Central memory CD8-positive, alpha-beta T cell (primary cell): ENCODE data around the gene KIF5B.
A peak's percentile ranks its signal among the peaks of the same experiment; 100 is the strongest.

ENCODE experiments used
- ATAC-seq: fragments of 150-1000 bp; cut with Tn5 transposase; replicated peaks from 2 replicates; pipeline ENCODE4 v1.10.0; 2022; ENCODE audit warnings: mild to moderate bottlenecking, moderate FRiP score, moderate number of reproducible peaks; ENCODE audit not compliant: poor library complexity, severe bottlenecking; ENCODE audit errors: extremely low read depth
- DNase-seq, 2 donors: peaks; one replicate each; pipeline ENCODE4 v3.0.0; 2021; ENCODE audit warnings: low spot score in 2 of 2
- H3K27ac Mint-ChIP-seq: one replicate; pipeline ENCODE4 v1.8.0; 2022; ENCODE audit warnings: low read depth, mild to moderate bottlenecking, moderate library complexity, mixed read lengths
- H3K27me3 Mint-ChIP-seq: one replicate; pipeline ENCODE4 v1.8.0; 2022; ENCODE audit warnings: mixed read lengths
- H3K36me3 Mint-ChIP-seq: one replicate; pipeline ENCODE4 v1.8.0; 2022; ENCODE audit warnings: mild to moderate bottlenecking, moderate library complexity, mixed read lengths; ENCODE audit not compliant: insufficient read depth
- H3K4me1 Mint-ChIP-seq: one replicate; pipeline ENCODE4 v1.8.0; 2022; ENCODE audit warnings: mixed read lengths
- H3K4me3 Mint-ChIP-seq: one replicate; pipeline ENCODE4 v1.8.0; 2022; ENCODE audit warnings: mild to moderate bottlenecking, moderate library complexity, mixed read lengths
- H3K9me3 Mint-ChIP-seq: one replicate; pipeline ENCODE4 v1.8.0; 2022; ENCODE audit warnings: mixed read lengths

Gene KIF5B

DNA sequence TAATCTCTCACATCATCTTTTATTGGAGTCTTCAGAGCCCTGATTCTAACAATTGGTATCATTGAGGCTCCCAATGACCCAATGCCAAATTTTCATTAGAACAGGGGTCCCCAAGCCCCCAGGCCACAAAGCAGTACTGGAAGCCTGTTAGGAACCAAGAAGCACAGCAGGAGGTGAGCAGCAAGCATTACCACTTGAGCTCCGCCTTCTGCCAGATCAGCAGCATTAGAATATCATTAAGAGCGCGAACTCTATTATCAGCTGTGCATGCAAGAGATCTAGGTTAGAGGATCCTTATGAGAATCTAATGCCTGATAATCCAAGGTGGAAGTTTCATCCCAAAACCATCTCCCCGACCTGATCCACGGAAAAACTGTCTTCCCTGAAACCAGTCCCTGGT is 23.1 kb downstream of the KIF5B start:
- no peak for ATAC-seq
- peaks cover 86% of the 10 kb centered on the region for H3K36me3 Mint-ChIP-seq
- no peak overlapping the region for H3K27ac Mint-ChIP-seq
- H3K4me3 Mint-ChIP-seq: no peak overlapping the region
- no peaks in the 10 kb centered on the region for H3K27me3 Mint-ChIP-seq
- H3K9me3 Mint-ChIP-seq: no peaks in the 10 kb centered on the region
- H3K4me1 Mint-ChIP-seq: peaks cover 9% of the 10 kb centered on the region
- no peak for DNase-seq

DNA sequence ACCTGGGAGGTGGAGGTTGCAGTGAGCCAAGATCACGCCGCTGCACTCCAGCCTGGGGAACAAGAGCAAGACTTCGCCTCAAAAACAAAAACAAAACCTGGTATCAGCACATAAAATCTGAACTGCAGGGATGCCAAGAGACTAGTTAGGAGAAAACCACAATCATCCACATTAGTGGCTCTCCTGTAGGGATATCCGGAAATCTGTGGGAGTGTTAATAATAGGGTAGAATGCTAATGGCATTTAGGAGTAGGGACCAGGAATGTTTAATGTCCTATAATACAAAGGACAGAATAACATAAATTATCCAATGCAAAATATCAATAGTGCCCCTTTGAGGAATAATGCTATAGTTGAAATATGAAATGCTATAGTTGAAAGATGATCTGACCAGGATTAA is 24.3 kb downstream of the KIF5B start:
- Mint-ChIP-seq H3K27me3 (no peaks in the 10 kb centered on the region), H3K4me3 (no peak overlapping the region), H3K27ac (no peak overlapping the region), H3K4me1 (peaks cover 9% of the 10 kb centered on the region), H3K9me3 (no peaks in the 10 kb centered on the region), H3K36me3 (peaks cover 83% of the 10 kb centered on the region)
- ATAC-seq (no peak), DNase-seq (no peak)

- Mint-ChIP-seq H3K9me3 (no peaks in the 10 kb centered on the region), H3K36me3 (peaks cover 78% of the 10 kb centered on the region), H3K4me3 (no peak overlapping the region), H3K27ac (no peak overlapping the region), H3K27me3 (no peaks in the 10 kb centered on the region), H3K4me1 (peaks cover 9% of the 10 kb centered on the region)
- ATAC-seq (no peak), DNase-seq (no peak)
Measured at GRCh38 chr10:32031424-32031823, 24.8 kb downstream of the KIF5B start.

DNA sequence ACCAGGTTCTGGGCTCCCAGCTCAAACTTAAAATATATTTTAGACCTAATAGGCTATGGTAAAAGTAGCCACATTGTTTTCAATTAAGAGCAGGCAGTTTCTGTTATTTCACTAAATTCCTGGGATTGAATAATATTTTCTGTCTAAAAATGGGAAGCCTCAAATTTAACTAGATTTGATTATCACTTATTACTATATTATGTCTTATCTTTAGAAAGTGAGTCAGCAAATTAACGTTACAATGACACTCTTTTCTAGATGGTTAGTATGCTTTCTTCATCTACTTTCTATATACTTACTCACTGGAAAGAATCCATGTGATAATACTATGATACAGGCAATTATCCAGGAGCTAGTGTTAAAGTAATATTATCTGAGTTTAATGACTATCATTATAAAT is 27.5 kb downstream of the KIF5B start:
- no peaks in the 10 kb centered on the region for H3K27me3 Mint-ChIP-seq
- no peak overlapping the region for H3K4me3 Mint-ChIP-seq
- ATAC-seq (no peak), DNase-seq (no peak)
- H3K27ac Mint-ChIP-seq: no peak overlapping the region
- no peaks in the 10 kb centered on the region for H3K9me3 Mint-ChIP-seq
- peaks cover 9% of the 10 kb centered on the region for H3K4me1 Mint-ChIP-seq
- H3K36me3 Mint-ChIP-seq: peaks cover 66% of the 10 kb centered on the region

DNA sequence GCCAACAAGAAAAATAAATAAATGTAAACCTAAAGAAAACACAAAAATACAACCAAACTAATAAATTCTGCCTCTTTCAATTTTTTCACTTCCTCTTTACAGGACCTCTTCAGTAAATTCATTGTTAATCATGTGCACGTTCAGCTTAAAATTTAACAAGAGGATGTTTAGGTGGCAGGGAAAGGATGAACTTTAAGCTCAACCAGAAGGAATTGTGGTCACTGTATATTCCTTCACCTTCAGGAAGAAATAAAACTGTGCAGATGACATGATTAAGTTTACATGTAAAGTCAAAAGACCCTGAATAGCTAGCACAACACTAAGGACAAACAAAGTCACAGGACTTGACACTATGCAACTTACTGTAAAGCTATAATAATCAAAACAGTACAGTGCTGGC is 33.0 kb downstream of the KIF5B start:
- H3K27ac Mint-ChIP-seq: peak overlapping the region; percentile 32

DNA sequence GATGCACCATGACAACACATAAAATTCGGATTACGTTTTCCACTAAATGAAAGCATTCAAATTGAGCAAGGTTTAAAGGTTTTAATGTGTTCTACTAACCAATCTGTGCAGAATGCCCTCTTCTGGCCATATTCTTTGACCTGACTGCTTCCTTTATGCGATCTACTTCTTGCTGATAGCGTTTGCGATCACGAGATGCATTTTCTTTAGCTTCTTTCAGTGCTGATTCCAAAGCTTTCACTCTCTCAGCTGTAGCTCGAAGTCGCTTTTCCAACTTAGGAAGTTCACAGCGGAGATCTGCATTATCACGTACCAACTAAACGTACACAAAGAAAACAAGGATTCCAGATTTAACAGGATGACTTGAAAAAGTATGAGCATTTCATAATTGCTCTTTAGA is 39.2 kb downstream of the KIF5B start:
- peaks cover 89% of the 10 kb centered on the region for H3K36me3 Mint-ChIP-seq
- no peak overlapping the region for H3K27ac Mint-ChIP-seq
- no peak for ATAC-seq
- peaks cover 5% of the 10 kb centered on the region for H3K4me1 Mint-ChIP-seq
- H3K4me3 Mint-ChIP-seq: no peak overlapping the region
- no peaks in the 10 kb centered on the region for H3K27me3 Mint-ChIP-seq
- no peaks in the 10 kb centered on the region for H3K9me3 Mint-ChIP-seq
- DNase-seq: no peak

More for the DNA sequence above, 33.0 kb downstream of the KIF5B start:
- peaks cover 68% of the 10 kb centered on the region for H3K36me3 Mint-ChIP-seq
- DNase-seq: no peak
- ATAC-seq: no peak
- H3K9me3 Mint-ChIP-seq: no peaks in the 10 kb centered on the region
- H3K27me3 Mint-ChIP-seq: no peaks in the 10 kb centered on the region
- no peaks in the 10 kb centered on the region for H3K4me1 Mint-ChIP-seq
- H3K4me3 Mint-ChIP-seq: no peak overlapping the region

GRCh38 chr10:32015386-32015785 is 40.8 kb downstream of the KIF5B start:
- H3K27me3 Mint-ChIP-seq: no peaks in the 10 kb centered on the region
- no peaks in the 10 kb centered on the region for H3K9me3 Mint-ChIP-seq
- ATAC-seq (no peak), DNase-seq (no peak)
- peaks cover 5% of the 10 kb centered on the region for H3K4me1 Mint-ChIP-seq
- peaks cover 90% of the 10 kb centered on the region for H3K36me3 Mint-ChIP-seq
- no peak overlapping the region for H3K4me3 Mint-ChIP-seq
- H3K27ac Mint-ChIP-seq: no peak overlapping the region

DNA sequence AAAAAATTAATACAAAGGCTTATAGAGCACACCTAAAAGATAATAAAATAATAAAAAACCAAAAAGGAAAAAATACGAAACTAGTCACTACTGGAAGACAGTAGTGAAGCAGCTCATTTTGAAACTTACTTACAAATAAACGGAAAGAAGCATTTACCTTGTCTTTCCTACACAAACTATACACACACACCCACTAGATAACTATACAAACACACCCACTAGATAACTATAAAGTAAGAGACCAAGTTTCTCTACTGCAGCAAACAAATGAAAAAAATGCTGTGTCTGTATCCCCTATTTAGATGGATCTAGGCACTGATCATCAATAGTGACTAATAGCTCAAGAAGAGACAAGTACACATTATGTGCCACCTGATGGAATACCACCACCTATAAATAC is 49.2 kb downstream of the KIF5B start:
- no peak overlapping the region for H3K27ac Mint-ChIP-seq
- H3K4me1 Mint-ChIP-seq: no peaks in the 10 kb centered on the region
- no peak for ATAC-seq
- no peaks in the 10 kb centered on the region for H3K9me3 Mint-ChIP-seq
- peaks cover 38% of the 10 kb centered on the region for H3K36me3 Mint-ChIP-seq
- no peaks in the 10 kb centered on the region for H3K27me3 Mint-ChIP-seq
- no peak overlapping the region for H3K4me3 Mint-ChIP-seq
- no peak for DNase-seq

DNA sequence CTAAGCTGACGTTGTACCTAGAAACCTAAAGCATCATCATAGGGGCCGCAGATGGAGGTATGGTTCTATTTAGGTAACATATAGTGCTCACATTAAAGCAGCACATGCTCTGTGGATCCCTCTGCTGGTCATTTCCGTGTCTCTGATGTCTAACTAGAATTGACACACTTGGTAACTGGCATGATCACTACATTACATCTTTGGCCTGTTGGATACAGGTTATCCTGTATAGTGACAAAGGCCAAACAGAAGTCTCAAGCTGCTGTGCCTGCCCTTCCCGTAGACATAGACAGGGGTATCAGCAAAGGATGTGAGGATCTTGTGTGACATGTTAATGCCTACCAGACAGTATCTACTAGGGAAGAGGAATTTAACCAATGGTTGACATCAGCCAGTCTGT is 51.2 kb downstream of the KIF5B start:
- Mint-ChIP-seq H3K4me1 (peaks cover 6% of the 10 kb centered on the region), H3K36me3 (peaks cover 21% of the 10 kb centered on the region), H3K9me3 (no peaks in the 10 kb centered on the region), H3K27ac (no peak overlapping the region), H3K4me3 (no peak overlapping the region), H3K27me3 (no peaks in the 10 kb centered on the region)
- peak; percentile 58 for ATAC-seq
- peak in 1 of 2 donors; percentile 27 for DNase-seq

GRCh38 chr10:32004161-32004591 is 52.0 kb downstream of the KIF5B start:
- H3K27ac Mint-ChIP-seq: peak overlapping the region; percentile 16
- H3K36me3 Mint-ChIP-seq: peaks cover 15% of the 10 kb centered on the region
- H3K27me3 Mint-ChIP-seq: no peaks in the 10 kb centered on the region
- peaks cover 6% of the 10 kb centered on the region for H3K4me1 Mint-ChIP-seq
- DNase-seq: no peak
- ATAC-seq: no peak
- H3K4me3 Mint-ChIP-seq: no peak overlapping the region
- H3K9me3 Mint-ChIP-seq: no peaks in the 10 kb centered on the region

DNA sequence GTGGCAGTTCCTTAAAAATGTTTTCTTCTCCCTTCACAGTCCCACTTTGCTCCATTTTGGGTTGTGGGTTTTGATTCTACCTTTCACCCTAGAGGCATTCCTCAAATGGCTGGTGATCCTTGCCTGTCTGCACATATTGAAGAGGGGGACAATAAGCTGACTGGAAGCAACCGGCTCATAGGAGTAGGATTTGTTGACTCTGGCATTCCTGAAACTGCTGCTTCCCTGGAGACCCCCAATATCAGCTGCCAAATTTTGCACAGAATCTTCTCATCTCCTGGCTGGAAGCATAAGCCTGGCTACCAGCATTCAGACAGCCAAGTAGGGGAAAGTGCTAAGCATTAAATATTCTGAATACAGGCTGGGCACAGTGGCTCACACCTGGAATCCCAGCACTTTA is 53.7 kb downstream of the KIF5B start:
- DNase-seq: no peak
- Mint-ChIP-seq H3K27ac (peak overlapping the region; percentile 47), H3K4me1 (peaks cover 6% of the 10 kb centered on the region), H3K36me3 (peaks cover 11% of the 10 kb centered on the region), H3K4me3 (no peak overlapping the region), H3K27me3 (no peaks in the 10 kb centered on the region), H3K9me3 (no peaks in the 10 kb centered on the region)
- ATAC-seq: no peak

DNA sequence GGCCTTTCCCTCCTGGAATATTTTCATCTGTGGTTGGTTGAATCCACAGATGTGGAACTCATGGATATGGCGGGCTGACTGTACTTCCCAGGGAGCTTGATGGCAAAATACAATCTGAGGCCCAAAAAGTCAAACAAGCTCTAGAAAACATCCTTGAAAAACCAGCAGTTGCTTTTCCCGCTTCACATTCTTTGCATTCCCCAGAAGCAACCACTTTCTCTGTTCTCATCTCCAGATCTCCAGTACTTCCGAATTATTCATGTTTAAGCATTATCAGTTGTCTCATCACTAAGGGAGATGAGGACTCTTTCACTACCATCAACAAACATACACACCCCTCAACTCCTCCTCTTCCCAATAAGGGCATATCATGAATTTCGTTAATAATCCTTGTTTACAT is 55.3 kb downstream of the KIF5B start:
- H3K27ac Mint-ChIP-seq: no peak overlapping the region
- H3K27me3 Mint-ChIP-seq: no peaks in the 10 kb centered on the region
- H3K4me1 Mint-ChIP-seq: peaks cover 6% of the 10 kb centered on the region
- H3K4me3 Mint-ChIP-seq: no peak overlapping the region
- DNase-seq (no peak), ATAC-seq (no peak)
- H3K9me3 Mint-ChIP-seq: no peaks in the 10 kb centered on the region
- peaks cover 8% of the 10 kb centered on the region for H3K36me3 Mint-ChIP-seq

DNA sequence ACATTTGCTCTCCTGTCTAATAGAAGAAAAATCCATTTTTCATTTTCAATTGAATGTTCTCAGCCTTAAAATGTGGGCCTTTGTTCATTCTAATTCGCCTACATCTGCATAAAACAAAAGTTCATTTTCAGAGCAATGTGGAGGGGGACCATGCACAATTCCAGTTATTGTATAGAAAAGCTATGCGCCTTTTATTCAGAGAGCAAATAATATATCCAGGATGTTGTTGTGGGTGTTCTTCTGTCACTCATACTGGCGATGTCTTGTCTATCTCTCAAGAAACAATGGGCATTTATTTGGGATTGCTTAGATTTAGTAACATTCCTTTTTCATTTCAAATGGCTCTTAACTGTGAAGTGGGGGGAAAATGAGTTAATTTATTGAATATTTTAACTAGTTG is 56.4 kb downstream of the KIF5B start:
- Mint-ChIP-seq H3K36me3 (peaks cover 3% of the 10 kb centered on the region), H3K4me1 (peaks cover 6% of the 10 kb centered on the region), H3K27me3 (no peaks in the 10 kb centered on the region), H3K4me3 (no peak overlapping the region), H3K9me3 (no peaks in the 10 kb centered on the region), H3K27ac (no peak overlapping the region)
- ATAC-seq (no peak), DNase-seq (no peak)

DNA sequence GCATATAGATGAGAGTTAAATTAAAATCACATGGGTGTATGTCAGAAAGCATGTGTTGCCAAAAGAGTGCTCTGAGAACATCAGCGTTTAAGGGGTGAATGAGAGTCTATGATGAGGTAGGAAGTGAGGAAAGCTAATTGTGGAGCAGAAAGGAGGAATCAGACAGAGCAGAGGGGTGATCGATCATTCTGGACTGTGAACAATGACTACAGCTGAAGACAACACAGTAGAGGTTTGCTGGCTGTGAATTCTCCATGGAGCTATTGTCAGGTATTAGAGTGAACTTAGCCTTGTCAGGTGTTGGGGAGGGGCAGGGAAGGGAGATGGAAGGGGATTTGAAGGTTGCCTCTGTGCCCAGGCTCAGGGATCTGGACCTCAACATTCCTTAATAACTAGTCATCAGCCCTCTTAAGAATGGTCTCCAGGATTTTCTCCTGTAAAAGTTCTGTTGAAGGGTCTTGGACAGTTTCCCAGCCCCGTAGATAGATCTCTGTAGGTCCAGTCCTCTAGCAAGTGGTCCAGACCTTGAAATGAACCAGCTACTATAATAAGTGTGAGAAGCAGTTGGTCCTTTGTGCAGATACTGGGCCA is 57.1 kb downstream of the KIF5B start:
- no peak overlapping the region for H3K4me3 Mint-ChIP-seq
- H3K36me3 Mint-ChIP-seq: peaks cover 2% of the 10 kb centered on the region
- H3K4me1 Mint-ChIP-seq: peaks cover 6% of the 10 kb centered on the region
- DNase-seq: no peak
- no peak for ATAC-seq
- H3K27me3 Mint-ChIP-seq: no peaks in the 10 kb centered on the region
- H3K9me3 Mint-ChIP-seq: no peaks in the 10 kb centered on the region
- no peak overlapping the region for H3K27ac Mint-ChIP-seq
